HFF-Myc (cell line): Measurements from ENCODE around the gene CYP2U1.
"Not testable (repeated sequence)": the region's sequence is repeated elsewhere in the genome, so short reads cannot be mapped to it uniquely, and the experiment has no call there.

Experiments used
- DNase-seq: peaks from one replicate; pipeline ENCODE4 v3.0.0-alpha.2; 2011; ENCODE audit warnings: low read depth; ENCODE audit errors: extremely low read depth
- H3K4me3 ChIP-seq: replicated peaks from 2 replicates; pipeline ENCODE4 v1.5.1; 2011; ENCODE audit warnings: low read depth, mild to moderate bottlenecking, control low read depth, low read length
- TF ChIP-seq, protein P1 (sequence below): IDR thresholded peaks from 2 replicates; pipeline ENCODE4 v1.5.1; 2012; ENCODE audit warnings: mild to moderate bottlenecking, low read depth, low read length, control low read depth; ENCODE audit errors: missing control alignments

Gene CYP2U1

GRCh38 chr4:107901213-107901934 lies 30.0 kb upstream of the CYP2U1 start:
- TF ChIP-seq, protein P1, sequence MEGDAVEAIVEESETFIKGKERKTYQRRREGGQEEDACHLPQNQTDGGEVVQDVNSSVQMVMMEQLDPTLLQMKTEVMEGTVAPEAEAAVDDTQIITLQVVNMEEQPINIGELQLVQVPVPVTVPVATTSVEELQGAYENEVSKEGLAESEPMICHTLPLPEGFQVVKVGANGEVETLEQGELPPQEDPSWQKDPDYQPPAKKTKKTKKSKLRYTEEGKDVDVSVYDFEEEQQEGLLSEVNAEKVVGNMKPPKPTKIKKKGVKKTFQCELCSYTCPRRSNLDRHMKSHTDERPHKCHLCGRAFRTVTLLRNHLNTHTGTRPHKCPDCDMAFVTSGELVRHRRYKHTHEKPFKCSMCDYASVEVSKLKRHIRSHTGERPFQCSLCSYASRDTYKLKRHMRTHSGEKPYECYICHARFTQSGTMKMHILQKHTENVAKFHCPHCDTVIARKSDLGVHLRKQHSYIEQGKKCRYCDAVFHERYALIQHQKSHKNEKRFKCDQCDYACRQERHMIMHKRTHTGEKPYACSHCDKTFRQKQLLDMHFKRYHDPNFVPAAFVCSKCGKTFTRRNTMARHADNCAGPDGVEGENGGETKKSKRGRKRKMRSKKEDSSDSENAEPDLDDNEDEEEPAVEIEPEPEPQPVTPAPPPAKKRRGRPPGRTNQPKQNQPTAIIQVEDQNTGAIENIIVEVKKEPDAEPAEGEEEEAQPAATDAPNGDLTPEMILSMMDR = no peak
- DNase-seq = no peak
- no peak overlapping the region for H3K4me3 ChIP-seq

- no peak overlapping the region for H3K4me3 ChIP-seq
- no peak for DNase-seq
- TF ChIP-seq, protein P1 = no peak
These were observed 28.6 kb upstream of the CYP2U1 start for GRCh38 chr4:107902715-107903114.

DNA sequence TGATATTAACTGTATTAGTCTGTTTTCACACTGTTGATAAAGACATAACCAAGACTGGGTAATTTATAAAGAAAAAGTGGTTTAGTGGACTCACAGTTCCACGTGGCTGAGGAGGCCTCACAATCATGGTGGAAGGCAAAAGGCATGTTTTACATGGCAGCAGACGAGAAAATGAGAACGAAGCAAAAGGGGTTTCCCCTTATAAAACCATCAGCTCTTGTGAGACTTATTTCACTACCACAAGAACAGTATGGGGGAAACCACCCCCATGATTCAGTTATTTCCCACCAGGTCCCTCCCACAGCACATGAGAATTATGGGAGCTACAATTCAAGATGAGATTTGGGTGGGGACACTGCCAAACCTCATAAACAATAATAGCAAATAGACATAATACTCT lies 26.3 kb upstream of the CYP2U1 start:
- not testable (repeated sequence) for H3K4me3 ChIP-seq, DNase-seq

GRCh38 chr4:107906458-107907100 lies 24.8 kb upstream of the CYP2U1 start:
- TF ChIP-seq, protein P1 = no peak
- DNase-seq = no peak
- no peak overlapping the region for H3K4me3 ChIP-seq

DNA sequence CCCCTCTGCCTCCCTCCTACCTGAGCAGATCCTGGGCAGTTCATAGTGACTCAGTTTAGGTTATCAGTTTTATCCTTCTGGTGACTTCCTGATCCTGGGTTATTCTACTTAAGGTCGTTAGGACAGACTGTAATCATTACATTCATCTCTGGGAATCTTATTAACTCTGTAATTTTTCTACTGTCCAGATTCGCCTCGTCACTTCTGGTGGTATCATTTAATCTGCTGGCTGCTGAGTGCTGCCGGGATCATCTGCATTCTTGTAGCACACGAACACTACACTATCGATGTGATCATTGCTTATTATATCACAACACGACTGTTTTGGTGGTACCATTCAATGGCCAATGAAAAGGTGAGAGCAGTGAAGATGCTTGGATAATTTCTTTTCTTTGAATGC lies 23.0 kb upstream of the CYP2U1 start:
- H3K4me3 ChIP-seq = no peak overlapping the region
- no peak for DNase-seq
- TF ChIP-seq, protein P1 = no peak

DNA sequence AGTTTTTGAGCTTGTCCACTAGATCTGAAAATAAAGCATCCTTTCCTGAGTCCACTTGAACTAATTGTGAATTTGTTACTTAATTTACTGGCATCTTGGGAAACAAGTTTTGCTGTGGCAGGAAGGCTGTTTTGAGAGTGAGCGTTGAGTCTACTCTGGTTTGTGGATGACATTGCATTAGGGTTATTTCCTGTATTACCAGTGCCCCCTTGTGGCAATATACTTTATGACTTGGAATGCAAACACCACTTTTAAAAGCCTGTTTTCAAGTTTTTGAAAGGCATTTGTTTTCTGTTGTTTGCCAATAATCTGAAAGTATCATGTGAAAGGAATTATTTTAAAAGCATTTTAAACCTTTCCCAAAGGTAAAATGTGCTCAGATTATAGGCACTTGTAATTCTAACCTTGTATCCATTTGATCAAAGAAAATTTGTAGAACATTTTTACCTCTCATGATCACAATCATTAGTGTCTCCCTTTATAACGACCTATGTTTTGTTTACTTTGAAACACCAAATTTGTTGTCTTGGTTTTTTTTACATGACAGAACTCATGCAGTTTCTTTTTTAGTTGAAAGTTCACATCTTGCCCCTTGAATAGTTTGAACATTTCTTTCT lies 18.0 kb upstream of the CYP2U1 start:
- no peak for DNase-seq
- TF ChIP-seq, protein P1 = peak; percentile 54
- H3K4me3 ChIP-seq = no peak overlapping the region

GRCh38 chr4:107915220-107915619 lies 16.1 kb upstream of the CYP2U1 start:
- no peak overlapping the region for H3K4me3 ChIP-seq
- DNase-seq = no peak
- TF ChIP-seq, protein P1 = no peak
